Skeletal muscle cell (primary cell): ENCODE data around the gene TOMM40L.
"Not testable (repeated sequence)": the region's sequence is repeated elsewhere in the genome, so short reads cannot be mapped to it uniquely, and the experiment has no call there.

ENCODE experiments used
- DNase-seq: peaks from one replicate; pipeline ENCODE4 v3.0.0-alpha.2; 2010; ENCODE audit warnings: low read depth
- H3K4me3 ChIP-seq: 2 replicates; pipeline ENCODE4 v1.5.1; 2011; ENCODE audit warnings: low read depth, mild to moderate bottlenecking, control low read depth, low read length, moderate library complexity

The TOMM40L gene

DNA sequence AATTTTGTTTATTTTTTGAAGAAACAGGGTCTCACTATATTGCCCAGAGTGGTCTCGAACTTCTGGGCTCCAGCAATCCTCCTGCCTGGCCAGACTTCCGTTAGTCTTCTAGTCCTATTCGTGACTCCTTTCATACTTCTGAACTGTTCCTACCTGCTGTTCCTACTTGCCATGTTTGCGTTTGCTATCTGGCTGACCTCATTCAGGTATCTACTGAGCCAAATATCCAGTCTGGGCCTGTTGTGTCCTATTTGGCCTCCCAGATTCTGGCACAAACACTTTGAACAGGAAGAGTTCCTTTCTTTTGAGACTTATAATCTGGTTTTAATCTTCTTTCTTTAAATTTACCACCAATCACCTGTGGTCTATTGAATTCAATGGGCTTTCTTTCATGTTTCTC is 19.0 kb downstream of the TOMM40L start:
- no peak for DNase-seq
- H3K4me3 ChIP-seq = no peak overlapping the region

DNA sequence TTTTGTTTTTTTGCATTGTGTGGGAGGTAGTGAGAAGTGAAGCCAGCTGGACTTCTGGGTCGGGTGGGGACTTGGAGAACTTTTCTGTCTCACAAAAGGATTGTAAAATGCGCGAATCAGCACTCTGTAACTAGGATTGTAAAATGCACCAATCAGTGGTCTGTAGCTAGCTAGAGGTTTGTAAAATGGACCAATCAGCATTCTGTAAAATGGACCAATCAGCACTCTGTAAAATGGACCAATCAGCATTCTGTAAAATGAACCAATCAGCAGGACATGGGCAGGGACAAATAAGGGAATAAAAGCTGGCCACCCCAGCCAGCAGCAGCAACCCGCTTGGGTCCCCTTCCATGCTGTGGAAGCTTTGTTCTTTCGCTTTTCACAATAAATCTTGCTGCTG is 24.2 kb downstream of the TOMM40L start:
- not testable (repeated sequence) for H3K4me3 ChIP-seq, DNase-seq

DNA sequence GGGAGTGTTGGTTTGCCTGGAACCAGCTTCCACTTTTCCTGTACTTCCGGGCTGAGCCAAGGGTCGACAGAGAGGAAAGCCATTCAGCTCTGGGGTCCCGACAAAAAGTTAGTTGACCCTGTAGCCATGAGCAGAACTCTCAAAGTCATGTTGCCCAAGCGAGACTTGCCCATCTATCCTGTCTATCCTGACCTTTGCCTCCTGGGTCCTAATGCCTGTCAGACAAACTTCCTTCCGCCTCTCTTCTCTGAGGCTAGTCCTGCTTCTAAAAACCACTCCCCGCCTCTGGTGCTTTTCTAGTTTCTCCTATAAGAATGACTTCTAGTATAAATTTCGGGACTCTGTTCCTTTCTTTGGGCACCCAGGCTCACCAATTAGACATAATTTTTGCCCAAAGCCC is 25.0 kb downstream of the TOMM40L start:
- H3K4me3 ChIP-seq = no peak overlapping the region
- no peak for DNase-seq

DNA sequence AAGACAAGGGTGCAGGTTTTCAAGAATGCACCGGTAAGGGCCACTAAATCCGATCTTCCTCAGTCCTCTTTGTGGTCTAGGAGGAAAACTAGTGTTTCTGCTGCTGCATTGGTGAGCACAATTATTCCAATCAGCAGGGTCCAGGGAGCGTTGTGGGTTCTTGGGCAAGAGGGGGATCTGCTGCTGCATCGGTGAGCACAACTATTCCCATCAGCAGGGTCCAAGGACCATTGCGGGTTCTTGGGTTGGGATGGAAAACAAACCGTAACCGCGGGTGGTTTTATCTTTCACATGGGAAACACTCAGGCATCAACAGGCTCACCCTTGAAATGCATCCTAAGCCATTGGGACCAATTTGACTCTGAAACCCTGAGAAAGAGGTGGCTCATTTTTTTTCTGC is 25.7 kb downstream of the TOMM40L start:
- no peak overlapping the region for H3K4me3 ChIP-seq
- DNase-seq = no peak

DNA sequence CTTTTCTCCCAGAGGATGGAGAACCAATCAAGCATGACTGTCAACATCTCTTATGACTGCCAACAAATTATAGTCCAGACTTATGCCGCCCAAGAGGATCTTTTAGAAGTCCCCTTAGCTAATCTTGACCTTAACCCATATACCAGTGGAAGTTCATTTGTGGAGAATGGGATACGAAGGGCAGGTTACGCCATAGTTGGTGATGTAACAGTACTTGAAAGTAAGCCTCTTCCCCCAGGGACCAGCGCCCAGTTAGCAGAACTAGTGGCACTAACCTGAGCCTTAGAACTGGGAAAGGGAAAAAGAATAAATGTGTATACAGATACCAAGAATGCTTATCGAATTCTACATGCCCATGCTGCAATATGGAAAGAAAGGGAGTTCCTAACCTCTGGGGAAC is 29.4 kb downstream of the TOMM40L start:
- H3K4me3 ChIP-seq, DNase-seq: not testable (repeated sequence)

DNA sequence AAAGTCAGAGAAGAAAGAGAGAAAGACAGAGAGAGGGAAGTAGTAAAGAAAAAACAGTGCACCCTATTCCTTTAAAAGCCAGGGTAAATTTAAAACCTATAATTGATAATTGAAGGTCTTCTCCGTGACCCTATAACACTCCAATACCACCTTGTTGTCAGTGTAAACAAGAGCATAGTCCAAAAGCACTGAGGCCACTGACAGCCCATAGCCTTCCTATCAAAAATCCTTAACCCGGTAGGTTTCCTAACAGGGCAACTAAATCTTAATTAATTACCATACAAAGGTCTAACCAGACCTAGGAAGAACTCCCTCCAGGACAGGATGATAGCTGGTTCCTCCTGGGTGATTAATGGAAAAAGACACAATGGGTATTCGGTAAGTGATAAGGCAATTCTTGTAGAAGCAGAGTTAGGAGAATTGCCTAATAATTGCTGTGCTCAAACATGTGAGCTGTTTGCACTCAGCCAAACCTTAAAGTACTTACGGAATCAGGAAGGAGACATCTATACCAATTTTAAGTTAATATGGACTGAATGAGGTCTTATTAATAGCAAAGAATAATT is 30.2 kb downstream of the TOMM40L start:
- not testable (repeated sequence) for H3K4me3 ChIP-seq, DNase-seq

DNA sequence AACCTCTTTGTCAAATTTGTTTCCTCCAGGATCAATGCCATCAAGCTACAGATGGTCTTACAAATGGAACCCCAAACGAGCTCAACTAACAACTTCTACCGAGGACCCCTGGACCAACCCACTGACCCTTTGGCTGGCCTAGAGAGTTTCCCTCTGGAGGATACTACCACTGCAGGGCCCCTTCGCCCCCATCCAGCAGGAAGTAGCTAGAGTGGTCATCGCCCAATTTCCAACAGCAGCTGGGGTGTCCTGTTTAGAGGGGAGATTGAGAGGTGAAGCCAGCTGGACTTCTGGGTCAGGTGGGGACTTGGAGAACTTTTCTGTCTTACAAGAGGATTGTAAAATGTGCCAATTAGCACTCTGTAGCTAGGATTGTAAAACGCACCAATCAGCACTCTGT is 31.2 kb downstream of the TOMM40L start:
- not testable (repeated sequence) for DNase-seq, H3K4me3 ChIP-seq

DNA sequence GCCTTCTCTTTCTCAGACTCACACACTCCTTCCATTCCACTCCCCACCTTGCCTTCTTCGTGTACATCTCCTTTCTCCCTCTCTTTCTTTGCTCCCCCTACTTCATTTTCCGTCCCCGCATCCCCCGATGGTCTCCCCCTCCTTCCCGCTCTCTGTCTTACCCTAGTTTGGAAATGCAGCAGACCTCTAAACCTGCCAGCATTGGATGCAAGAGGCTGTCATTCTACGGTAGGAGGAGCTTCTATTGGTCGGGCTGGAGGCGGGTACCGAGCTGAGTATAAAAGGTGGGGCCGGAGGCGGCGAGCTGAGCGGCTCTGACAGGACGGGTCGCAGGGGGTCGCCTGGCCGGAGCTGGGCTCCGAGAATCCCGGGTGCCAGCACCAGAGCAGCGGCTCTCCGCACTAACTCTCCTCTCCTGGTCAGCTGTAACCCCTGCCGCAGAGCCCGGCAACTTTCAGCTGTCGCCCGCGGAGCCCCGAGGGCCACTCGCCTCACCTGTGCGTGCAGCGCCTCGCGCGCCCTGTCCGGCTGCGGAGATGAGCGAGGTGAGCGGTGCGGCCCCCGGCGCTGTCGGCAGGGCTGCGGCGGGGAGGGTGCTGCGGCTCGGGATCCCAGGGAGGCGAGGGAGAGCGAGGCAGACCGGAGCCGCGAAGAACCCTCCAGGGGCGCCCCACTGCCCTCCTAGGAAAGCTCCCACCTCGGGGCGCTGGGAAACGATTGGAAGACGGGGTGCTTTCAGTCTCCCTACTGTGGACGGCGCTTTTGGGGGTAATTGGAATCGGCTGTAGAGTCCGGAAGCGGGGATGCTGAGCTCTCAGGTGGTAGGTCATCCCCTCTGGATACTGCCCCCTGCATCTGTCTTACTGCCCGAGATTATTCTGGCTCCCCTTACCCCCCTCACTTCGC is 32.8 kb downstream of the TOMM40L start, which contains the start of gene PCP4L1:
Gene PCP4L1 (plus strand): TSS at position 307 of the 906 bp plus-strand sequence. CDS start 230 bp downstream, at position 537.
- H3K4me3 ChIP-seq = peak within 1 kb of the TSS; percentile 45
- DNase-seq = peak; percentile 4

DNA sequence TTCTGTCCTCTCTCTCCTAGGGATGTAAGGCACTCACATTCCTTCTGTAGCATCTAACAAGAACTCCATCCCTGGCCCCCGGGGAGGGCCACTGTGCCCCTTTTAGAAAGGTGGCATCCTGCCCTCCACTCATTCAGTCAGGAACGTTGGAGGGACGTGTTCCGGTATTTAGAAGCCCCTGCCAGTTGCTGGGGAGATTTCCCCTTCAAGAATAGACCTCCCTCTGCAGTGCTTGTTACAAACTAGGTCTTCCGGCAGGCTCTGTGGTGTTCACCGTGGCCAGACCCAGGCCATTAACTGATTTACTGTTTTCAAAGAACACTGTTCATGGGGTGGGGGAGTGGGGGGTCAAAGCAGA is 33.5 kb downstream of the TOMM40L start:
- H3K4me3 ChIP-seq = no peak overlapping the region
- DNase-seq = no peak

DNA sequence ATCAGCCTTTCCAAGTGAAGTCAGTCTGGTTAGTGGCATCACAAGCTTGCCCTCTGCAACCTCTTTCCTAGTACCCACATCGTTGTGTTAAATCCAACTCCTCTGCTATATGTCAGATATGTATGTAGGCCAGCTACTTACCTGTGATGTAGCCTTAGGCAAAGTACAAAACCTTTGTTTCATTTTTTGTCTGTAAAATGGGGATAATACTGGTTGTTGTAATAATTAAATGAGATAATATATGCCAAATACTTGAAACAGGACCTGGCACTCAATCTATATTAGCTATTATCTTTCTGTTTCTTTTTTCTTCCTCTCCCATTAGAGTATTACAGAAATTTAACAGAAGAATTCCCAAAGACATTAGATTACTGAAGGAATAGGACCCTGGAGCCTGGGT is 33.9 kb downstream of the TOMM40L start:
- no peak for DNase-seq
- no peak overlapping the region for H3K4me3 ChIP-seq

DNA sequence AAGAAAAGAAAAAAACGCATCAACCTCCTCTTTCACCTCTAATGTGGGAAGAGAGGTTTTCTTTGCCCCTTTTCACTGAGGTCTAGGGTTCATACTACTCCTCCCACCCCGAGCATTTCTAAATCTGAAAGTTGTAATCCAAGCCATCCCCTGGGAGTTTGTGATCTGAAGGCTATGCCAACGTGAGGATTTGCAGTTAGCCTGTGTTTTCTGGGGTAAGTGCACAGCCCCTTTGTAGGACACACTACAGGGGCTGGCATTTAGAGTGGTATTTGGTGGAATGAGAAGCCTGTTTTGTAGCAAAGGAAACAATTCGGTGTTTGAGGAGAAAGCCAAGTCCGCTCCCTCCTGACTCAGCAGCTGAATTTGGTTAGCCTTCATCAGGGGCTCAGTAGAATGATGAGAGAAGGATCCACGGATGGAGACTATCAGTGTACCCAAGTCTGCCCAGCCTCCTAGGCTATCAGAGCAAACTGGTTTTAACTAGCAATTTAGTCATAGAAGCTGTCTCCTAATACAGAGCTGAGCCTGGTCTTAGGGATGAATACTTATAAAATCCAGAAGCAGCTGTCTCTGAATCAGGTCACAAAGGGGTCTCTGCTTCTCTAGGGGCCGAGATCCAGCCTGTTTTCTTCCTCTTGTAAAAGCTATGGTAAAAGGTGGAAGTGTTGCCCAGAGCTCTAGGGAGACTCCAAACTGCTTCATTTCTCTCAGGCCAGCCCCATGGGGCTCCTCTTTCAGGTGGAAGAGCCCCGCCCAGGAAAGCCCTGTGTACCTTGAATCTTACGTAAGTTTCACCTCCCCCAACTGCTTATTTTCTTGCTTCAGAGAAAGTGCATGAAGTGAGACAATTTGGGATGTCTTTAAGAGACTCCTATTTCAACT is 34.8 kb downstream of the TOMM40L start:
- DNase-seq = no peak
- no peak overlapping the region for H3K4me3 ChIP-seq

DNA sequence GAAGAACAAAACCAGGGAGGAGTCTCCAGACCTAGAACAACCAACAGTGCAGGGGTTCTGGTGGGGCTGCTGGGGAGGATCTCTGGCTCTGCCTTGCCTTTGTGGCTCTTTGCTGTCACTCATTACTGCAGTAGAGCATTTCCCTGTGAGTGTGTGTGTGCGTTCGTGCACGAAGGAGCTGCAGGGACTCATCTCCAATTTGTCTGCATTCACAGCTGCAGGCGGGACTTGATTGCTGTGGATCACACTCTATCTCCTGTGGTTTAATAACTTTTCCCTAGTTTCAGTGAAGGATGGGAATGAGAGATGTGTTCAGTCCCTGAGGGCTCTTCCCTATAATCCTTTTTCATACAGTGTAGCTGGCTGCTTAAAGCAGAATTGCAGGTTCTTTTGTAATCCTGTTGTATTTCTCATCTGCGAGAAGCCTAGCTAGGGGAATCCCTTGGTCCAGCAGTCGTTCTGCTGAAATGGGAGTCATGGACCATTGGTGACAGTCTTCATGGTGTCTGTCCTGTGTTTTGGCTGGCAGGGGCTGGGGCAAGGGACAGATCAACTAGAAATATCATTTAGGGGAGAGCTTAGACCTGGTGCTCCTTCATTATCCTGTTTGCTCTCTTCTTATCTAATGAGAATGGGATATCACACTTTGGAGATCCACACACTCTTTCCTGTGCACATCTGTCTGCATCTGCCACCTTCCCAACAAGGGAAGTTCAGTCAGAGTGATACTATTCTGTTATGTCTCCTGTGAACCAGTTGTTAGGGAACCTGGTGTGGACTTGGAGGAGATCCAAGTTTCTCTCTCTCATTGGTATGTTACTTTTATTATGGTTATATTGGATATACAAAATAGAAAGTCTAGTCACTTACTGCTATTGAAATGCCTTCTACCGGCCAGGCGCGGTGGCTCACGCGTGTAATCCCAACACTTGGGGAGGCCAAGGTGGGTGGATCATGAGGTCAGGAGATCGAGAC is 35.7 kb downstream of the TOMM40L start:
- no peak overlapping the region for H3K4me3 ChIP-seq
- no peak for DNase-seq

DNA sequence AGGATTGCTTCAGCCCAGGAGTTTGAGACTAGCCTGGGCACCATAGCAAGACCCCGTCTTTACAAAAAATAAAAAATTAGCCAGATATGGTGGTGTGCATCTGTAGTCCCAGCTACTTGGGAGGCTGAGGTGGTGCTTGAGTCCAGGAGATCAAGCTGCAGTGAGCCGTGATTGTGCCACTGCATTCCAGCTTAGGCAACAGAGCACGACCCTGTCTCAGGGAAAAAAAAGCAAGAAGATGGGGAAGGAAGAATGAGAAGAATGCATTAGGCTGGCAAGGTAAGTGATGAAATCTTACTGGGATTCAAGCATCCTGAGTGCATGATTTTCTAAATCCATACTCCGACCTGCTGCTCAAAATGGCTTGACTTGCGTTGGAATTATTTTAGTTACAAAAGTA is 39.4 kb downstream of the TOMM40L start:
- DNase-seq = no peak
- no peak overlapping the region for H3K4me3 ChIP-seq

DNA sequence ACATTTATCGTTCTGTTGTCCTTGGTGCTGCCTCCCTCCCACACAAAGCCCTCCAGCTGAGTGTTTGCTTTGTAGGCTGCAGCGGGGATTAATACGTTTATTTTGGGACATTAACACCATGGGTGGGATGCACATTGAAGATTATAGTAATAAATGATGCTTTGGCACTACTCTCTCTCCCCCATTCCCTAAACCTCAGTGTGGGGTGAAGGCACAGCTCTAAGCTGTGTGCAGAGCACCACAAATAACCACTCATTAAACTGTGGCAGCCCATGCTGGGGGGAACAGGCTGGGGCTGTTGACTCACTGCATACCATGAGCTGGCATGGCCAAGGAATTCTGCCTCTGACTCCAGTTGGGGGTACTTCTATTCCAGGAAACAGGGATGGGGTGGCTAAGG is 40.3 kb downstream of the TOMM40L start:
- H3K4me3 ChIP-seq = no peak overlapping the region
- DNase-seq = no peak

DNA sequence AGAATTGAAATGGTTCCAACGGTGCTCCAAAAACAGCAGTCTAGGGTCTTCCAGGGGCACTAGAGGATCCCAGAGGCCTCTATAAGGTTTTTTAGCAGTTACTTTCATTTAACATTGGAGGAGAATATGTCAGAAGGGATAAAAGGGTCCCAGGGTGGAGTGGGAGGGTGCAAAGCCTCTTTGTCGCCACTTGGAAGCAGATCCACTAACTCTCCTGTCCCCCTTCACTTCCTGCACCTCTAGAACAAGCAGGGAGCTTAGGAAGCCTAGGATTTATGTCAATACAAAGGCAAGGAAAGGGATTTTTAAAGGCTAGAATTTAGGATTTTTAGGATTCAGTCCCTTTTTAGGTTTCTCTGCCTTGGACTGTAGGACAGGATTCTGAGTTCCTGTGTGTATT is 41.0 kb downstream of the TOMM40L start:
- no peak overlapping the region for H3K4me3 ChIP-seq
- no peak for DNase-seq

DNA sequence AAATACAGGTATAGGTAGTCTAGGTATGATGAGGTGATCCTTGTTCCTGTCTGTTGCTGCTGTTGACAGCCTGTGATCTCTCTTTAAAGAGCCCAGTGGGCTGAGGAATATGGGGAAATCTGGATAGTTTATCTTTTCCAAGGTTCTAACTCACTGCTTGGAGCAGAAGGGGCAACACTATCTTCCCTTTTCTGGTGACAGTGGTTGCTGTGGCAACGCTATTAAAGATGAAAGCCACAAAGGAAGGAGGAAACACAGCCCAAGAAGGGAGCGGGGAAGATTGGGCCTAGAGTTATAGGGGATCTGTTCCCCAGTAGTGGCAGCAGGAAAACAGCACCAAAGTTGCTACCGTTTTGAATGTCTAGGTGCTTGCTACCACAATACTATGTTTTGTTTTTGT is 41.5 kb downstream of the TOMM40L start:
- no peak overlapping the region for H3K4me3 ChIP-seq
- DNase-seq = no peak

DNA sequence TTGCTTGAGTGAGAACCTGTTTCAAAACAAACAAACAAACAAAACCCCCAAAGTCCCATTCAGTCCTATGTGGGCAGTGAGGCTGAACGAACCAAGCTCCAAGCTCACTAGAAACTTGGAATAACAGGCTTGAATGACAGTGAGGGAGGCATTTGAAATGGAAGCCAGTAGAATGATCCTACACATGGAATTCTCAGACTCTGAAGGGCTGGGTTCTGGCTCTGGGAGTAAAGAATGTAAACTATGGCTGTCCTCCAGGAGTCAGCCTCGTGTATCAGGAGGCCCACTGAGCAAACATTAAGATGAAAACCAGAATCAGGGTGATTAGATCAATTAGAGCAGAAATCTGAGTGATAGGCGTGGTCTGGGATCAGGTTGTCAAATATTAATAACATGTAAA is 47.5 kb downstream of the TOMM40L start:
- no peak overlapping the region for H3K4me3 ChIP-seq
- no peak for DNase-seq

DNA sequence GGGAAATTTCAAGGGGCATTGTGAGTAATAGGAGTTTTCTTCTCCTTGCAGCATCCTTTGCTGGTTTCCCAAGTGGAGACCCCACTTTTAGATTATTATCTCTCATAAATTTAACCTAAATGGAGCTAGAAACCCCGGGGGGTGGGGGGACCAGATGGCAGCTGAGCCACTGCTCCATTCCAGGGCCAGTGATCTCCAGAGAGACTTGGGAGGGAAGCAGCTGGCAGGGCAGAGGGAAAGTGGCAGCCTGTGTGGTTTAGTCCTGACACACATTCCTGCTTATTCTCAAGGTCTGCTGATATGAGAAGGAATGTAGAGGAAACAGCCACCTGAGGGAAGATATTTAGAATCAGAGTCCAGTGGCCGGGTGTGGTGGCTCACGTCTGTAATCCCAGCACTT is 49.0 kb downstream of the TOMM40L start:
- H3K4me3 ChIP-seq = no peak overlapping the region
- DNase-seq = no peak
